Activated T-cell treated with anti-CD3 and anti-CD28 coated beads for 1 hour (primary cell): Measurements from ENCODE around the gene WNT1.

Source experiments
- DNase-seq: peaks from one replicate; pipeline ENCODE4 v3.0.0-alpha.2; 2020; ENCODE audit warnings: low read depth

WNT1 gene

DNA sequence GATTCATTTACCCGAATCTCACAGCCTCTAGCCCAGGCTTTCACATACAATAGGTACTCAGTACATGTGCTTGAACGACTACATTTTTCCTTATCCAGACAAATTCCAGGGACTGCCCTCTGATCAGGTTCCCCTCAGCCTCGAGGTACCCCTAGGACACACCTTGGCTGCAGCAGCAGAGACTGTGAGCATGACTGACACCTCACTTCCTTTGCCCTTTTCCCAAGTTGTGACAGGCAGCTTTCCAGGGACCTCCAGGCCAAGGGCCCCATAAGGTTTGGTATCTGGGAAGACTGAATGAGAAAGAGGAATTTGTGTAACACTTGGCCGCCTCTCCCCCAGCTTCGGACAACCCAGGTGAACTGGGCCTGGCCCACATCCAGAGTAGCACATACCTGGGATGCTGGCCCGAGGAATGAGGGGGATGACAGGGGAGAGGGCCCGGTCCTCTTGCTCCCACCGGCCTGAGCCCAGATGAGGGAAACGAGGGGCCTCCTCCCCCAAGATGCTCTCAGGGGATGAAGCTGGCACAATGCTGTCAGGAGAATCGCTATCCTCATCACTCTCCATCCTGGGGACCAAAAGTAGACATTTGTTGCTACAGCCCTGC is 50.6 kb downstream of the WNT1 start:
- DNase-seq = no peak

- no peak for DNase-seq
Observed at GRCh38 chr12:49030119-49030518, 52.0 kb downstream of the WNT1 start.

GRCh38 chr12:49030714-49031572 is 52.8 kb downstream of the WNT1 start:
- no peak for DNase-seq

- DNase-seq = no peak
Observed at GRCh38 chr12:49031573-49032161, 53.5 kb downstream of the WNT1 start.
